Activated CD4-positive, alpha-beta T cell treated with anti-CD3 and anti-CD28 coated beads, Interleukin-2, amount 10 ng/mL, durations not matched to agents 24 days and 14 days (primary cell): Measurements from ENCODE around the gene RNF157. TPM values are rescaled to one million over a fixed set of nuclear protein-coding genes. Genes with fewer than 3 reads are reported as not detected.

ENCODE experiments used
- DNase-seq: peaks from one replicate; pipeline ENCODE4 v3.0.0; 2022
- H3K27ac Mint-ChIP-seq: one replicate; pipeline ENCODE4 v1.8.0; 2022; ENCODE audit warnings: mild to moderate bottlenecking, mixed read lengths
- H3K27me3 Mint-ChIP-seq: one replicate; pipeline ENCODE4 v1.8.0; 2022; ENCODE audit warnings: mixed read lengths
- H3K36me3 Mint-ChIP-seq: one replicate; pipeline ENCODE4 v1.8.0; 2022; ENCODE audit warnings: low read depth, mild to moderate bottlenecking, mixed read lengths
- H3K4me1 Mint-ChIP-seq: one replicate; pipeline ENCODE4 v1.8.0; 2021; ENCODE audit warnings: mixed read lengths
- H3K4me3 Mint-ChIP-seq: one replicate; pipeline ENCODE4 v1.8.0; 2022; ENCODE audit warnings: mild to moderate bottlenecking, moderate library complexity, mixed read lengths
- H3K9me3 Mint-ChIP-seq: one replicate; pipeline ENCODE4 v1.8.0; 2021; ENCODE audit warnings: mixed read lengths
- intact Hi-C: fragments of 100-400 bp; cut with micrococcal nuclease; formaldehyde crosslinking; loops from one replicate; pipeline ENCODE4 v1.15.1; 2023
- total RNA-seq: library from RNA; stranded (reverse); gene quantifications from 2 replicates; pipeline ENCODE4 v1.2.3, GENCODE V29; 2022

Gene RNF157
- total RNA-seq, 1 donor from 2014 or later: 35.0 TPM

DNA sequence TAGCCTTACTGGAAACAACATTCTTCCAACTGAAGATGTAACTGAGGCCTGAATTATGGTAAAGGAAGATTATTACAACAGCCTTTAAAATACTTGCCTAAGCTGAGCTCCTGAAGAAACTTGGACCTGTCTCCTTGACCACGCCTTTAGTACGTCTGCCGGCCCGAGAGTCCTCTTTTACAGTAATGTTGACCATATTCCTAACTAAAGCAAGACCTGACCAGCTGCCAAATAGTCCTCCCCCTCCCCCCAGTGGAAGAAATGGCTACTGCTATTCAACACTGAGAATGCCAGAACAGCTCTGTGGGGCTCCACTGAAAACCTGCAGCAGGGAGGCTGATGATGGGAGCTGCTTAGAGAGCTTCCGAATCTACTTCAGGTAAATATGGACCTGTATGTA is 86.7 kb downstream of the RNF157 start:
- Mint-ChIP-seq H3K4me1 (peaks cover 21% of the 10 kb centered on the region), H3K9me3 (no peaks in the 10 kb centered on the region), H3K36me3 (peaks cover 58% of the 10 kb centered on the region), H3K4me3 (no peak overlapping the region), H3K27ac (no peak overlapping the region), H3K27me3 (no peaks in the 10 kb centered on the region)
- DNase-seq: no peak
- intact Hi-C loops: no loop called here

DNA sequence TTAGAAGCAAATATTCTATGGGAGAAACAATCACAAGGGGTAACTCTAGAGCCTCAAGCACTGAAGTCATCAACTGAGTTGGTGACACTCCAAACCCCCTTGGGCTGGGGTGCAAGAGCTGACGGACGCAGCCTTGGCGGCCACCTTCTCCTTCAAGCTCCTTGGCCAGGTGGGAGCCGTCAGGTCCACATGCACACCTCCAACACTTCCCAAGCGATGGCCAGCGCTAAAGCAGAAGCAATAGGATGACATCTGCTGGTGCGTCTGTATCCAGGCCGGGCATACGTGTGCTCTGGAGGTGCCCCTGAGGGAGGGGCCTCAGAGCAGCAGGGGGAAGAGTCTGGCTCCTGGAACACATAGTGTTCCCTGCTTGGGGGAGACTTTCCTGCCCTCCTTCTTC is 87.1 kb downstream of the RNF157 start:
- H3K9me3 Mint-ChIP-seq: no peaks in the 10 kb centered on the region
- H3K4me3 Mint-ChIP-seq: no peak overlapping the region
- intact Hi-C loops: no loop called here
- no peak for DNase-seq
- no peak overlapping the region for H3K27ac Mint-ChIP-seq
- H3K27me3 Mint-ChIP-seq: no peaks in the 10 kb centered on the region
- peaks cover 21% of the 10 kb centered on the region for H3K4me1 Mint-ChIP-seq
- H3K36me3 Mint-ChIP-seq: peaks cover 54% of the 10 kb centered on the region

DNA sequence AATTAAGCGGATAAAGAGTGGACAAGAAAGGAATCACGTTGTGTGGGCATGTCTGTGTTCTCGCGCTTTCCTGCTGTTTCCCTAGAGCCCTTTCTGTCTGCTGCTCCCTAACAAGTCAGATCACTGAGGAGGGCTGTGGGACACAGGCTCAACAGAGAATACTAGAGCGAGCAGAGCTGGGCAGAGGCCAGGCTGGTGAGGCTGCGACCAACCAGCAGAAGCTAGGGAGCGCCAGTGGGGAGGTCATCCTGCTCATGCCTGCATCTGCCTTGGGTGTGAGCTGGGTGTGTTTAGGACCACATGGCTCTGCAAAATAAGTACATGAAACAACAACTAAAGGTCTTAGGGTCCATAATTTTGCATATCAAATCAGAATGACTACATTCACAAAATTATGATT is 87.7 kb downstream of the RNF157 start:
- intact Hi-C loops: no loop called here
- H3K9me3 Mint-ChIP-seq: no peaks in the 10 kb centered on the region
- peaks cover 53% of the 10 kb centered on the region for H3K36me3 Mint-ChIP-seq
- no peak overlapping the region for H3K4me3 Mint-ChIP-seq
- H3K4me1 Mint-ChIP-seq: peaks cover 21% of the 10 kb centered on the region
- no peaks in the 10 kb centered on the region for H3K27me3 Mint-ChIP-seq
- DNase-seq: no peak
- H3K27ac Mint-ChIP-seq: no peak overlapping the region

DNA sequence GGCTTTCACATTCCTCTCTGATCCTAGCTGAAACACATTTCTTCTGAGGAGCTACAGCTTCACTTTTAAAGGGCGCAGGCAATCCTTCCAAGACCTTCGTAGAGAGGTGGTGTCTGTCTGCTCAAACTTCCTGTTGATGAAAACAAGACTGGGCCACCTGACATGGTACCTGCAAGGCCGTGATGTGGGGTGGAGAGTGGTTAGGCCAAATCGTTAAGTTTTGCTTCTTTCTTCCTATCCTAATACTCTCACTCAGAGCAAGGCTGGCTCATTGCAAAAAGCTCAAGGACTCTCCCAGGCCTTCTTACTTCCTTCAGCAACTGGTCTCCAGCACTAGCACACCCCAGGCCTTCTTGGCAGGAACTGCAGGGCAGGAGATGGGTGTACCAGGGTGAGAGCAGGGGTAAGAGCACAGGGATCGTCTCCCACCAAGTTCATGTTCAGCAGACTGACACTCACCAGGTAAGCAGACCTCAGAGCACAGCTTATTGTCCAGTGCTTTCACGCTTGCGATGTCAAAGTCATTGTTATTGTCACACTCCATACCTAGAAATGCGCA is 88.3 kb downstream of the RNF157 start:
- H3K4me3 Mint-ChIP-seq: peak overlapping the region; percentile 17
- H3K9me3 Mint-ChIP-seq: no peaks in the 10 kb centered on the region
- peak overlapping the region; percentile 46 for H3K27ac Mint-ChIP-seq
- DNase-seq: peak; percentile 72
- peaks cover 51% of the 10 kb centered on the region for H3K36me3 Mint-ChIP-seq
- intact Hi-C loops: no loop called here
- H3K27me3 Mint-ChIP-seq: no peaks in the 10 kb centered on the region
- H3K4me1 Mint-ChIP-seq: peaks cover 23% of the 10 kb centered on the region

DNA sequence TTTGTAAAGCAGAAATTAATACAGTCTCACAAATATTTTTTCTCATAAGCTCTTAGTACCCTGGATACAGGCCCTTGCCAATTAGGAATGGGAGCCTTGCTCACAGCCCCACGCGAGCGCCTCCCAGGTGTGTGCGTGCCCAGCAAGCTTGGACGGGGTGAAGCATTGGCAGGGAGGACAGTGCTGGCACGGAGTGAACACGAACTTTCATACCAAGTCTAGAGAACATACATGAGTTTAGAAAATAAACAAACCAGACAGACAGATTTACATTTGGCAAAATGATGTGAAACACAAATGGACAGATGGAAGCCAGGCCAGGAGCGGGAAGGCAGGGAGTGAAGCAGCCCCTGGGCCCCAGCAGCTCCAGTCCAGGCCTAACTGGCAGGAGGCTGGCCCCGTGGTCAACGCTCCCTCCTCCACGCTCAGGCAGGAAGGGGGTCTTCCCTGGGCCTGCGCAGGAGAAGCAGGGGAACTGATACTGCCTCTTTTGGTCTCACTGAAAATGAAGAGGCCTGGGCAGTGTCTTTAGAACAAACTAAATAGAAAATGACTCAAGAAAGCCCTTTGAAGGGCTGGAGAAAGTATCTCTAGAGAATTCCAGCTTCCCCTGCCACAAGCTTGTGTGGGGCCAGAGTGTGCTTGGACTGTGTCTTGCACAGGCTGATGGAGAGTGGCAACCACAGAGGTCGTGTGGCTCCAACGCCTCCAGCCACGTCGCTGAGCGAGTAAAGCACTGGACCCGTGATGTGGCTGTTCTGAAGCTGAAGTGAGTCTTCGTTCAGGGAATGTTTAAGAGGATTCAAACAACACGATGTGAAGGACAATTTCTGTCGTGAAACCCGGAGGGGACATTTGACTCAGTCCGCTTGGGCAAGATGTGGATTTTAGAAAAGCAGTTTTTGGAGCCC is 89.3 kb downstream of the RNF157 start:
- H3K36me3 Mint-ChIP-seq: peaks cover 46% of the 10 kb centered on the region
- peaks cover 30% of the 10 kb centered on the region for H3K4me1 Mint-ChIP-seq
- no peak for DNase-seq
- H3K9me3 Mint-ChIP-seq: no peaks in the 10 kb centered on the region
- no peak overlapping the region for H3K4me3 Mint-ChIP-seq
- H3K27me3 Mint-ChIP-seq: no peaks in the 10 kb centered on the region
- intact Hi-C loops: no loop called here
- H3K27ac Mint-ChIP-seq: peak overlapping the region; percentile 14

DNA sequence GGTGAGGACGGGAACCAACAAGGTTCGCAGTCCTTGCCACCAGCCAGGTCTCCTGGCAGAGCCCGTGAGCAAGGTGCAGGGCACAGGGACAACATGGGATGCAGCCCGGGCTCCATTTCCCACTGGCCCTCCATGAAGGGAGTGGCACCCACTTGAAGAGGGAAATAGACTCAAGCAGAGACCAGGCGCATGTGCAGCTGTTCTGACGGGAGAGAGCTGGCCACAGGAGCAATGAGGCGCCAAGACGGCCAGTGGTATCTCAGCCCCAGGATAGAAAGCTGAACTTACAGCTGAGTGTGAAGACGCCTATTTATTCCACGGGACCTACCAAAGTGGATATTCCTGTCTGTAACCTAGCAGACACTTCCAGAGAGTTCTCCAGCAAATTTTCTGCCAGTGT is 91.1 kb downstream of the RNF157 start:
- Mint-ChIP-seq H3K9me3 (no peaks in the 10 kb centered on the region), H3K27ac (no peak overlapping the region), H3K27me3 (no peaks in the 10 kb centered on the region), H3K36me3 (peaks cover 41% of the 10 kb centered on the region), H3K4me1 (peaks cover 45% of the 10 kb centered on the region), H3K4me3 (no peak overlapping the region)
- DNase-seq: no peak
- intact Hi-C loops: no loop called here

DNA sequence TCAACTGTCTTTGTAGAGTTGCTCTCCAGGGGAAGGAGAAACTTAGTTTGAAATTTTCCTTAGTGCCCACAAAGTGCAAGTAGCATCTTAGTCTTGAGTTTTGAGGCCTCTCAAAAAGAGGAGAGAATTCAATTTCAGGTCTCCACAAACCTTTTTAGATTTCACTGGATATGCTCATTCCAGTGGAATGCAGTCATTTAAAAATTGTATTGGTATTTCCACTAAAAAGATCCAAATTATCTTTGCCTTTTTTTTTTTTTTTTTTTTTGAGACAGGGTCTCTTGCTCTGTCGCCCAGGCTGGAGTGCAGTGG is 92.3 kb downstream of the RNF157 start:
- Mint-ChIP-seq H3K27ac (no peak overlapping the region), H3K4me3 (no peak overlapping the region), H3K36me3 (peaks cover 34% of the 10 kb centered on the region), H3K4me1 (peaks cover 50% of the 10 kb centered on the region), H3K27me3 (no peaks in the 10 kb centered on the region), H3K9me3 (no peaks in the 10 kb centered on the region)
- DNase-seq: no peak
- intact Hi-C loops: no loop called here

DNA sequence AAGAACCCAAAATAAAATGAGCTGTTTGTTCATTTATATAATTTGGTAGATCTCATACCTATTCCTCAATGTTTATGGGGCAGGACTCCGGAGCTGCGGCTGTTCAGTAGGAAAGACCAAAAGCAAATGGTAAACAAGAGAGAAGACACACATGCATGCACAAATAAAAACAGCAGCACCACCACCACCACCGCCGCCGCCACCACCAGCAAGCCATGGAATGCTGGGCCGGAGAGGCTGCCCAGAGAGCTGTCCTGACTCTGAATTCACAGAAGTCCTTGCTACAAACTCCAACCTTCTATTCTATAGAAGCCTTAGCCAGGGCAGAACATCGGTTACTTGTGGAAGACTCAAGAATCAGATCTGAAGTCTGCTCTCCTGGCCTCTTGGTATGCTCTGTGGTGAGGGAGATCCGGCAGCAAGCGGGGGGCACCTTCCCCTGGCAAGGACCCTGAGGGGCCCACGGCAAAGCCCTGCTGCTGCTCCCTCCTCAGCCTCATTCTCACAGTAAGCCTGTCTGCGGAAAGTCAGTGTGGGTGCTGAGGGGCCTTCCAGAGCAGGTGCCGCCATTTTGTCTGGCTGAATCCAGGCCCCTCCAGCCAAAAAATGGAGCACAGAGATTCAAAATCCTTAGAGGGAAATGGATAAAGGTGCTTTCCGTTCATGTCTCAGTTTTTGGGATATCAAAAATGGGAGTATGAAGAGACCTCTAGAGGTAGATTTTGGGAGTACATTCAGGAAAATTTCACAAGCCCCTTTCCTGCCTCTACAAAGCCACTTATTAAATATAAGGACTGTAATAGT is 92.9 kb downstream of the RNF157 start:
- H3K27ac Mint-ChIP-seq: no peak overlapping the region
- H3K36me3 Mint-ChIP-seq: peaks cover 34% of the 10 kb centered on the region
- H3K9me3 Mint-ChIP-seq: no peaks in the 10 kb centered on the region
- intact Hi-C loops: no loop called here
- peaks cover 50% of the 10 kb centered on the region for H3K4me1 Mint-ChIP-seq
- no peaks in the 10 kb centered on the region for H3K27me3 Mint-ChIP-seq
- H3K4me3 Mint-ChIP-seq: no peak overlapping the region
- DNase-seq: no peak

DNA sequence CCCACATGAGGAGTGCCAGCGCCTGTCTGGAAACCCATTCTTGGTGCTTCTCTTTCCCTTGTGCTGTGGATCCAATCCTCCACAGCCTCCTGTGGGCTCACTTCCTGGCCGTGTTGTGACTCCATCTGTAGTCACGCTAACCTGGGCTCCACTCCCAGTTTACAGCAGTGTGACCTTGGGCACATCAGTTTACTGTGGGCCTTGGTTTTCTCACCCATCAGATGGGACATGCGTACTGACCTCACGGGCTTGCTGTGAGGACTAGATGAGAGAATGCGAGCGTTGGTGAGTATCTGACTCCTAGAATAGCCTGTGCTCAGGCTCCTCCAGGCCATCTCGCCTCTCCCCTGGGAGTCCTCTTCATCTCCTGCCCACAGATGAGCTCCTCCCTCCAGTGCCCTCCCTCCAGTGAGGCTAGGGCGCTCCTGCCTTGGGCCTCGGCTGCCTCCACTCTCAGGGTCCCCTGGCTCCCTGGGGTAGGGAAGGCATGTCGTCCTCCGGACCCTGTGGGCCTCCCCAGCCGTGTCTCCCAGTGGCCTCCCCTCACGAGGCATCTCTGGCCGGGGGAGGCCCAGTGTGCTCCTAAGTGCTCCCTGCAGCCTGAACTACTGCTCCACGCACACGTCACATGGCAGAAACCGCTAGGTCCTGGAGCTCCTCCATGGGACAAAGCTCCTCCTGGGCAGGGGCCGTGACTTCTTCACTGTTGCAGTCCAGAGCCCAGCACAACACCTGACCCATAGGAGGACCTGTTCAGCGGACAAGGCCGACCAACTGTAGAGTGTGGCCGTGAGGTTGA is 94.0 kb downstream of the RNF157 start:
- intact Hi-C loops: no loop called here
- H3K27ac Mint-ChIP-seq: peak overlapping the region; percentile 89
- H3K27me3 Mint-ChIP-seq: no peaks in the 10 kb centered on the region
- peaks cover 52% of the 10 kb centered on the region for H3K4me1 Mint-ChIP-seq
- H3K9me3 Mint-ChIP-seq: no peaks in the 10 kb centered on the region
- no peak for DNase-seq
- H3K4me3 Mint-ChIP-seq: peak overlapping the region; percentile 69
- H3K36me3 Mint-ChIP-seq: peaks cover 22% of the 10 kb centered on the region

DNA sequence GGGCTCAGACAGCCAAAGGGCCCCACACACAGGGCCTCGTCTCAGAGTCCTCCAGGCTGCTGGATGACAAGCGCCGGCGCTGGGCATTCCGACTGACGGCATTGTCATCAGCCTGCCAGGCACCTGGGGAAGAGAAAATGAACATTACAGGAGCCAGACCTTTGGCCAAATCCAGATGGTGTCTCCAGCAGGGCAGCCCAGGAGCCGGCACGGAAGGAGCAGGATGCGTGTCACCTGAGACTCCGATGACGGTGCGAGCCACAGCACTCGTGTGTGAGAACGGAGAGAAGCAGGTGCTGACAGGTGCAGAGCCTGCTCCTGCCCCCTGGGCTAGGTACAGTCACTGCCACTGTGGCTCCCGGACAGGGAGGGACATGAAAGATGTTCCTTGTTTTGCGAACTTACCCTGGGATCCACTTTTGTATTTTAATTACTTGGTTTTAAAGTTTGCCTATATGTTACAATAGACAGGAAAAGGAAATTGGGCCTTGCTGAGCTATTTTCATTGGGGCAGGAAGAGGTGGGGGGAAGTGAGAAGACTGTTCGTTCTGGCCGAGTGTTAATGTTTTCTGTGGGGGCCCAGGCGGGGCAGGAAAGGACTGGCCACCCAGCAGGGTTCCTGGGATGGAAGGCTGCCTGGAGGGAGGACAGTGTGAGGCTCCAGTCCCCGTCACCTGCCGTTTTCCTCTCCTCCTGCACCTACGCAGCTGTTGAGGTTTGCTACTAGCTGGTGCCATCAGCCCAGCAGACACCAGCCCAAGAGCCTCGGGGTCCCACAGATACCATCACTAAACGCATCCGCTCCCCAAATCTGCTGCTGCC is 94.9 kb downstream of the RNF157 start:
- H3K9me3 Mint-ChIP-seq: no peaks in the 10 kb centered on the region
- peaks cover 17% of the 10 kb centered on the region for H3K36me3 Mint-ChIP-seq
- intact Hi-C loops: no loop called here
- peaks cover 54% of the 10 kb centered on the region for H3K4me1 Mint-ChIP-seq
- H3K27ac Mint-ChIP-seq: peak overlapping the region; percentile 89
- peak overlapping the region; percentile 69 for H3K4me3 Mint-ChIP-seq
- H3K27me3 Mint-ChIP-seq: peaks cover 2% of the 10 kb centered on the region
- DNase-seq: peak; percentile 83

DNA sequence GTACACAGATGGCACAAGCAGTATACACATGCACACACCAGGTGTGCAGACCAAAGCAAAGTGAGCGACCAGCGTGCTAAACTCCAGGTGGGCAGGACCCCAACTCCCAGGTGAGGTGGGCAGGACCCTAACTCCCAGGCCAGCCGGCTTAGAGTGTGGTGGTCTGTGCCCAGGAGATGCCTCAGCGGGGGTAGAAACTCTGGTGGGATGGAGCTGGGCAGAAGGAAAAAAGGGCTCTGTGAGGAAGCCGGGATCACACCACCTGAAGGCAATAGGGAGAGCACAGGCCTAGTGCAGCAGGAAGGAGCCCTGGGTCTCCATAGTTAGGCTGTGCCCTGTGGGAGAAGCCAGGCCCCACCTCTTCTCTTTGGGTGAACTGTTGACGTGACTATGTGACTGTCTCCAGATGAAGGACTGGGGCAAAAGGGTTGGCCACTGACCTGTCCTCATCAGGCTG is 97.7 kb downstream of the RNF157 start:
- peaks cover 13% of the 10 kb centered on the region for H3K27me3 Mint-ChIP-seq
- peak; percentile 62 for DNase-seq
- H3K36me3 Mint-ChIP-seq: peaks cover 7% of the 10 kb centered on the region
- peak overlapping the region; percentile 80 for H3K27ac Mint-ChIP-seq
- no peaks in the 10 kb centered on the region for H3K9me3 Mint-ChIP-seq
- H3K4me3 Mint-ChIP-seq: peak overlapping the region; percentile 83
- intact Hi-C loops: loop anchor here (5.0 kb wide), 2 partner anchors 40 to 135 kb away; no protein-coding TSS in a partner anchor
- peaks cover 57% of the 10 kb centered on the region for H3K4me1 Mint-ChIP-seq

DNA sequence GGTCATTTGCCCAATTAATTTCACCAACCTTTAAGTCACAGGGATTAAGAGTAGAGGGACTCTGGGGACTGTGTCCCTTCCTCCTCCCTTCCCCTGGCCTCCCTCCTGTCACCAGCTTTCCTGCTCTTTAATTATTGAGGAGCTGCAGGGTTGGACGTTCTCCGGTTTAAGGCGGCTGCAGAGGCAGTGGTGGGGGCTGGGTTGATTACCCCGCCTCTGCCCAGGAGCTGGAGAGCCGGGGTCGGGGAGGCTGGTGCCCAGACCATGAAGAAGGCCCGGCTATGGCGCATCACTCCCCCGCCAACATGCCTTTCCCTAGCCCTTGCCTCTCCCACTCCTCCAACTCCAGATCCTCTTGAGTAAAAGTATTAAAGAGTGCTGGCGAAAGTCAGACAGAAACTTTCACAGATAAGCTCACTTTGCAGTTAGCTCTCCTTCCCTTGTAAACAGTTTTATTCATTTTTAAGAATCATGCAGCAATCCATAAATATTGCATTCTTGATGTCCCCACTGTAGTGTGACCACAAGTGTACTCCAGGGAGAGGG is 98.2 kb downstream of the RNF157 start:
- peak overlapping the region; percentile 80 for H3K27ac Mint-ChIP-seq
- H3K4me1 Mint-ChIP-seq: peaks cover 56% of the 10 kb centered on the region
- intact Hi-C loops: loop anchor here (5.0 kb wide), 2 partner anchors 40 to 135 kb away; no protein-coding TSS in a partner anchor
- peaks cover 13% of the 10 kb centered on the region for H3K27me3 Mint-ChIP-seq
- peak overlapping the region; percentile 83 for H3K4me3 Mint-ChIP-seq
- no peak for DNase-seq
- H3K36me3 Mint-ChIP-seq: peaks cover 4% of the 10 kb centered on the region
- H3K9me3 Mint-ChIP-seq: no peaks in the 10 kb centered on the region
